GM12878 (cell line): Measurements from ENCODE around the gene MAMDC4. TPM values are rescaled to one million over a fixed set of nuclear protein-coding genes. Genes with fewer than 3 reads are reported as not detected.

Experiments used
- ATAC-seq: fragments of 200-7000 bp; cut with Tn5 transposase; 3 replicates; pipeline ENCODE4 v1.9.1; 2020; ENCODE audit warnings: mild to moderate bottlenecking, moderate library complexity
- BruUV-seq: library from RNA; stranded (reverse); fragments of 400-500 nt; replicated peaks from 2 replicates; lab custom pipeline; 2021; lab: Mats Ljungman, UMichigan
- CTCF ChIA-PET: fragments of 300-600 bp; sonication (Branson Sonifier 250); formaldehyde crosslinking; extraction: SDS; loops from one replicate; lab custom pipeline; 2021; ENCODE audit warnings: inconsistent platforms; lab: Yijun Ruan, JAX
- POLR2A ChIA-PET: fragments of 350-600 bp; formaldehyde crosslinking; extraction: SDS; loops from one replicate; lab custom pipeline; 2021; ENCODE audit warnings: inconsistent platforms; lab: Charles Lee
- RAD21 ChIA-PET: fragments of 300-600 bp; sonication (Branson Sonifier 250); formaldehyde crosslinking; loops from one replicate; lab custom pipeline; 2023; ENCODE audit warnings: antibody characterized with exemption; ENCODE audit not compliant: unreplicated experiment; lab: Charles Lee
- SMC1A ChIA-PET: fragments of 300-600 bp; sonication (Branson Sonifier 250); formaldehyde crosslinking; loops from one replicate; lab custom pipeline; 2023; ENCODE audit not compliant: unreplicated experiment, uncharacterized antibody; lab: Charles Lee
- DNase-seq: peaks from one replicate; pipeline ENCODE4 v3.0.0-alpha.2; 2011; ENCODE audit warnings: low read depth, low spot score
- FAIRE-seq: peaks from 3 replicates; lab custom pipeline; 2011; peaks lifted over from hg19 to GRCh38; lab: Jason Lieb, UNC
- H2AFZ ChIP-seq: 2 replicates; pipeline ENCODE4 v1.6.0; 2011; ENCODE audit warnings: low read depth, low read length, control low read depth; ENCODE audit not compliant: control insufficient read depth
- H3K27ac ChIP-seq: 2 replicates; pipeline ENCODE4 v1.5.1; 2011; ENCODE audit warnings: control low read depth; ENCODE audit not compliant: control insufficient read depth, insufficient read depth
- H3K27me3 ChIP-seq, 2 experiments: replicated peaks in 1 of 2; 2 replicates each; pipeline versions ENCODE4 v1.6.0 to v1.6.1; 2011; ENCODE audit warnings: low read length in 1 of 2; ENCODE audit not compliant: control insufficient read depth in 2 of 2, insufficient read depth in 2 of 2
- H3K36me3 ChIP-seq, 2 experiments: 2 replicates each; pipeline ENCODE4 v1.5.1; 2011; ENCODE audit warnings: low read length in 1 of 2; ENCODE audit not compliant: control insufficient read depth in 2 of 2, insufficient read depth in 2 of 2
- H3K4me1 ChIP-seq: 2 replicates; pipeline ENCODE4 v1.6.1; 2011; ENCODE audit warnings: mild to moderate bottlenecking, low read length, moderate library complexity, mixed read lengths; ENCODE audit not compliant: control insufficient read depth, insufficient read depth
- H3K4me2 ChIP-seq: 2 replicates; pipeline ENCODE4 v1.6.0; 2011; ENCODE audit warnings: control low read depth; ENCODE audit not compliant: control insufficient read depth, insufficient read depth
- H3K4me3 ChIP-seq: fragments of 200-600 bp; sonication (generic); 2 replicates; pipeline ENCODE4 v1.5.1; 2016
- H3K79me2 ChIP-seq: 2 replicates; pipeline ENCODE4 v1.6.0; 2011; ENCODE audit warnings: low read length; ENCODE audit not compliant: control insufficient read depth, insufficient read depth
- H3K9ac ChIP-seq: 2 replicates; pipeline ENCODE4 v1.8.0; 2011; ENCODE audit warnings: low read length, control low read depth, mixed read lengths; ENCODE audit not compliant: control insufficient read depth, insufficient read depth
- H3K9me3 ChIP-seq: replicated peaks from 3 replicates; pipeline ENCODE4 v1.5.1; 2011; ENCODE audit warnings: mild to moderate bottlenecking, low read length; ENCODE audit not compliant: control insufficient read depth, insufficient read depth
- H4K20me1 ChIP-seq: 2 replicates; pipeline ENCODE4 v1.6.0; 2011; ENCODE audit not compliant: control insufficient read depth, insufficient read depth
- CREB1 ChIP-seq: IDR thresholded peaks from 2 replicates; pipeline ENCODE4 v1.6.1; 2012; ENCODE audit warnings: low read depth, mild to moderate bottlenecking, inconsistent platforms
- FOS ChIP-seq: IDR thresholded peaks from 3 replicates; pipeline ENCODE4 v1.6.1; 2011; ENCODE audit warnings: borderline replicate concordance; ENCODE audit not compliant: insufficient read length; ENCODE audit errors: extremely low read depth
- IKZF1 ChIP-seq: fragments of 450-650 bp; conservative IDR thresholded peaks from 2 replicates; pipeline ENCODE4 v1.6.1; 2017; ENCODE audit warnings: antibody characterized with exemption, mild to moderate bottlenecking
- LARP7 ChIP-seq: fragments of 450-650 bp; IDR thresholded peaks from 2 replicates; pipeline ENCODE4 v1.6.1; 2017; ENCODE audit warnings: mild to moderate bottlenecking
- NFXL1 ChIP-seq: fragments of 450-650 bp; IDR thresholded peaks from 2 replicates; pipeline ENCODE4 v1.6.1; 2017; ENCODE audit warnings: antibody characterized with exemption, mild to moderate bottlenecking, borderline replicate concordance
- POLR2A ChIP-seq: IDR thresholded peaks from 2 replicates; pipeline ENCODE4 v1.6.1; 2011; ENCODE audit warnings: low read depth, mild to moderate bottlenecking, low read length
- YY1 ChIP-seq: IDR thresholded peaks from 2 replicates; pipeline ENCODE4 v1.6.1; 2011; ENCODE audit warnings: low read depth, mild to moderate bottlenecking, low read length
- WGBS: methylation state at CpG from one replicate; pipeline ENCODE4 v1.1.6; 2016; ENCODE audit warnings: low lambda C conversion rate; ENCODE audit not compliant: insufficient replicate concordance, insufficient coverage; ENCODE audit errors: missing lambda C conversion rate; 5-methylcytosine and 5-hydroxymethylcytosine counted together
- in situ Hi-C: fragments of 300-500 bp; cut with MboI; formaldehyde crosslinking; loops from 9 replicates; pipeline ENCODE4 v1.14.3; 2018; ENCODE audit warnings: mixed read lengths
- intact Hi-C: fragments of 100-400 bp; cut with micrococcal nuclease; formaldehyde crosslinking; loops from one replicate; pipeline ENCODE4 v1.14.2; 2022; ENCODE audit not compliant: unreplicated experiment
- polyA plus RNA-seq, 11 experiments: library from polyadenylated mRNA; depleted of rRNA in 4 of 11; unstranded in 6 of 11; stranded (reverse) in 5 of 11; fragments of >200 nt; fragmentation: Nextera tagmentation in 4 of 11; fragmentation: Illumina TruSeq in 1 of 11; extraction: Ambion mirVana in 4 of 11; extraction: Trizol in 1 of 11; gene quantifications; 1 replicate in 1 of 11; 2 replicates in 10 of 11; pipeline versions ENCODE4 v1.2.1 to v1.2.3, GENCODE V29; 2011 to 2016; ENCODE audit warnings: inconsistent platforms in 2 of 11, missing spikeins in 2 of 11, low read depth in 1 of 11
- total RNA-seq, 4 experiments: library from RNA; depleted of rRNA in 3 of 4; stranded (reverse); fragments of >200 nt in 3 of 4; fragmentation: Illumina TruSeq in 1 of 4; extraction: Trizol in 1 of 4; gene quantifications; 2 replicates each; pipeline versions ENCODE4 v1.2.1 to v1.2.3, GENCODE V29; 2013 to 2021

The MAMDC4 gene
- total and polyA plus RNA-seq, 10 of the 15 experiments (the other 5 are each of a cell fraction or from before 2014, with no cell fraction given), result 0.22 to 5.7 (median 2.4) TPM; not detected in 1

DNA sequence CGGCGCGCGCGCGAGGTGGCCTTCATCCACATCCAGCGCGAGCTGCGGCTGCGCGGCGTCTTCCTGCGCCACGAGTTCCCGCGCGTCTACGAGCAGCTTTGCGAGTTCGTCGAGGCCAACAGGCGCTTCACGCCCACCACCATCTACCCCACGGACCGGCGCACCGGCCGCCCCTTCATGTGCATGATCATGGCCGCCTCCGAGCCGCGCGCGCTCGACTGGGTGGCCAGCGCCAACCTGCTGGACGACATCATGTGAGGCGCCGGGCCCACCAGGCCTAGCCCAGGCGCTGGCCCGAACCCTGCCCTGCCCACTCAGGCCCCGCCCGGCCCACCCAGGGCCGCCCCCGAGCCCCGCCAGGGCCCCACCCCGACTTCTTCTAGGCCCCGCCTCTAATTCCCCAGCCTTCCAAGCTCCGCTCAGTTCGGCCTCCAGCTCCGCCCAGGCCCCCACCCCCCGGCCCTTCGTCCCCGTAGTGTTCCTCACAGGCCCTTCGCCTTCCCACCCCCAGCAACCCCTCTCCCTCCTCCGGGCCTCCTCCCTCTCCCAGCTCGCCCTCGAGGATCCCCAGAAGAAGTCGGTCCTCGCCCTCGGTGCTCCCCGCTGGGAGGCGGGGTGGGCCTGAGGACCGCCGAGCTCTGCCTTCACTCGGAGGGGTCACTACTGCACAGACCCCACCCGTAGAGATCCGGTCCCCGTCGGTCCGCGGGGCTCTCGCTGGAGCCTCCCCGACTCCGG lies 4.9 kb upstream of the MAMDC4 start:
- in situ Hi-C loops (no loop called here), intact Hi-C loops (loop anchor here (5.0 kb wide), 2 partner anchors 35 to 190 kb away; no protein-coding TSS in a partner anchor)
- POLR2A ChIA-PET, result interaction anchor here (0.6 to 1.8 kb wide), 3 partner anchors 35 to 273 kb away, joined by 5 to 9 read pairs (median 5); partner anchors contain the start of gene FBXW5
- peaks cover 4 to 8% of the 10 kb centered on the region in 2 experiments; a peak in 3 of 4 replicates for H3K36me3 ChIP-seq
- no peak overlapping the region for H3K27ac ChIP-seq
- FAIRE-seq (no peak), ATAC-seq (no peak), DNase-seq (no peak)
- CTCF ChIA-PET, result interaction anchor here (1.4 to 2.2 kb wide), 3 partner anchors 35 to 52 kb away, joined by 4 to 7 read pairs (median 4); partner anchors contain the start of gene TRAF2
- no TSS peak for BruUV-seq
- SMC1A ChIA-PET, result no interaction called here
- no peaks in the 10 kb centered on the region; a peak in 1 of 4 replicates for H3K27me3 ChIP-seq
- peak overlapping the region; percentile 80; the same call in 1 of the 2 replicates for H3K4me3 ChIP-seq
- H3K4me2 ChIP-seq, result peak overlapping the region; percentile 77
- no peak overlapping the region; the same call in 1 of the 2 replicates for H3K9ac ChIP-seq
- H3K4me1 ChIP-seq, result peaks cover 13% of the 10 kb centered on the region
- no peaks in the 10 kb centered on the region; the same call in 1 of the 2 replicates for H4K20me1 ChIP-seq
- peaks cover 4% of the 10 kb centered on the region; the same call in 1 of the 3 replicates for H3K9me3 ChIP-seq
- WGBS, result 48% methylated on average over 45 of the region's 75 CpGs
- peak overlapping the region; percentile 11; the same call in 1 of the 2 replicates for H2AFZ ChIP-seq
- RAD21 ChIA-PET, result interaction anchor here (1.7 to 1.8 kb wide), 2 partner anchors 34 to 39 kb away, joined by 5 to 7 read pairs; partner anchors contain the start of gene TRAF2
- 0 out of 2 replicates have a peak, but pooled peaks have one; percentile 12 for TF ChIP-seq YY1
- TF ChIP-seq POLR2A, result peak; percentile 56; the same call in 1 of the 2 replicates
- TF ChIP-seq LARP7, result 0 out of 2 replicates have a peak, but pooled peaks have one; percentile 4
- TF ChIP-seq FOS, result no peak
- peak; percentile 62; the same call in 1 of the 2 replicates for TF ChIP-seq NFXL1
- TF ChIP-seq CREB1, result no peak
- peak; percentile 80; the same call in 1 of the 2 replicates for TF ChIP-seq IKZF1
- peaks cover 10% of the 10 kb centered on the region; the same call in 1 of the 2 replicates for H3K79me2 ChIP-seq
